GM19397 (cell line): Measurements from ENCODE around the gene MAGI1.
"Not testable (repeated sequence)": the region's sequence is repeated elsewhere in the genome, so short reads cannot be mapped to it uniquely, and the experiment has no call there.

Experiments used
- ATAC-seq: cut with Tn5 transposase; IDR thresholded peaks from one replicate; pipeline ENCODE4 v1.9.1; 2021; ENCODE audit warnings: mild to moderate bottlenecking, moderate library complexity; ENCODE audit not compliant: unreplicated experiment

MAGI1 gene

GRCh38 chr3:65551945-65552344, 486.8 kb downstream of the MAGI1 start:
- no peak for ATAC-seq

GRCh38 chr3:65550137-65550536, 488.6 kb downstream of the MAGI1 start:
- ATAC-seq: no peak

GRCh38 chr3:65549626-65549959, 489.1 kb downstream of the MAGI1 start:
- no peak for ATAC-seq

- ATAC-seq: no peak
Observed at GRCh38 chr3:65548848-65549625, 489.7 kb downstream of the MAGI1 start.

- no peak for ATAC-seq
Observed at GRCh38 chr3:65545429-65545828, 493.3 kb downstream of the MAGI1 start.

- not testable (repeated sequence) for ATAC-seq
Observed at GRCh38 chr3:65543391-65543790, 495.3 kb downstream of the MAGI1 start.

GRCh38 chr3:65540666-65541065, 498.1 kb downstream of the MAGI1 start:
- ATAC-seq: no peak

GRCh38 chr3:65539616-65540015, 499.1 kb downstream of the MAGI1 start:
- ATAC-seq: no peak

- no peak for ATAC-seq
Observed at GRCh38 chr3:65538101-65538500, 500.6 kb downstream of the MAGI1 start.

GRCh38 chr3:65537109-65537508, 501.6 kb downstream of the MAGI1 start:
- ATAC-seq: no peak

- ATAC-seq: no peak
Observed at GRCh38 chr3:65535260-65535659, 503.5 kb downstream of the MAGI1 start.

GRCh38 chr3:65534805-65535204, 503.9 kb downstream of the MAGI1 start:
- no peak for ATAC-seq

- no peak for ATAC-seq
Observed at GRCh38 chr3:65532749-65533148, 506.0 kb downstream of the MAGI1 start.

- ATAC-seq: no peak
Observed at GRCh38 chr3:65532215-65532614, 506.5 kb downstream of the MAGI1 start.

- ATAC-seq: no peak
Observed at GRCh38 chr3:65531499-65531898, 507.2 kb downstream of the MAGI1 start.

- no peak for ATAC-seq
Observed at GRCh38 chr3:65526656-65527055, 512.1 kb downstream of the MAGI1 start.

GRCh38 chr3:65524584-65524983, 514.1 kb downstream of the MAGI1 start:
- ATAC-seq: no peak

- no peak for ATAC-seq
Observed at GRCh38 chr3:65523878-65524277, 514.8 kb downstream of the MAGI1 start.

- no peak for ATAC-seq
Observed at GRCh38 chr3:65521032-65521431, 517.7 kb downstream of the MAGI1 start.

- no peak for ATAC-seq
Observed at GRCh38 chr3:65516998-65517397, 521.7 kb downstream of the MAGI1 start.

- ATAC-seq: not testable (repeated sequence)
Observed at GRCh38 chr3:65514317-65514716, 524.4 kb downstream of the MAGI1 start.

GRCh38 chr3:65509423-65509794, 529.3 kb downstream of the MAGI1 start:
- ATAC-seq: not testable (repeated sequence)

GRCh38 chr3:65508750-65509422, 529.8 kb downstream of the MAGI1 start:
- ATAC-seq: no peak
